ENCODE measurements around the gene FAM240B.

DNA sequence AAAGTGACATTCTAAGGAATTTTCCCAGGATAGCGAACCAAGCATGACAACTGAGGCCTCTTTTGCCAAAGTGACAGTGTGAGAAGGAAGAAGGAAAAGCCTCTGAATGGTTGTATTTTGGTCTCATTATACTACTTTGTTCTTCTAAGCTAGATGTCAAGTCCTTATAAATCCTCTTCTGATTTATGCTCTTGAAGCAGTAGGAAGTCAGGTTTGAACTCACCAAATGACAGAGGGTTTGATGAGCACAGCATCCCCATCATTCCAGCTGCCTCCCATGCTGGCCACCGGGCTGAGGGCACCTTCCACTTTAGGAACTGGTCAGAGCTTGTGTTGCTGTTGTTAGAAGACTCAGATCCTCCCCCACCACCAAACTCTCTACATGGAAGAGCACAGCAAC lies 44.1 kb downstream of the FAM240B start:
- TF ChIP-seq ZNF239 (CRISPR knock-in tag; IDR thresholded peaks at IDR 0.05): no peak
- TF ChIP-seq, protein P1, sequence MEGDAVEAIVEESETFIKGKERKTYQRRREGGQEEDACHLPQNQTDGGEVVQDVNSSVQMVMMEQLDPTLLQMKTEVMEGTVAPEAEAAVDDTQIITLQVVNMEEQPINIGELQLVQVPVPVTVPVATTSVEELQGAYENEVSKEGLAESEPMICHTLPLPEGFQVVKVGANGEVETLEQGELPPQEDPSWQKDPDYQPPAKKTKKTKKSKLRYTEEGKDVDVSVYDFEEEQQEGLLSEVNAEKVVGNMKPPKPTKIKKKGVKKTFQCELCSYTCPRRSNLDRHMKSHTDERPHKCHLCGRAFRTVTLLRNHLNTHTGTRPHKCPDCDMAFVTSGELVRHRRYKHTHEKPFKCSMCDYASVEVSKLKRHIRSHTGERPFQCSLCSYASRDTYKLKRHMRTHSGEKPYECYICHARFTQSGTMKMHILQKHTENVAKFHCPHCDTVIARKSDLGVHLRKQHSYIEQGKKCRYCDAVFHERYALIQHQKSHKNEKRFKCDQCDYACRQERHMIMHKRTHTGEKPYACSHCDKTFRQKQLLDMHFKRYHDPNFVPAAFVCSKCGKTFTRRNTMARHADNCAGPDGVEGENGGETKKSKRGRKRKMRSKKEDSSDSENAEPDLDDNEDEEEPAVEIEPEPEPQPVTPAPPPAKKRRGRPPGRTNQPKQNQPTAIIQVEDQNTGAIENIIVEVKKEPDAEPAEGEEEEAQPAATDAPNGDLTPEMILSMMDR (IDR thresholded peaks at IDR 0.05 in 2 of 3, conservative IDR thresholded peaks at IDR 0.05 in 1 of 3; ENCODE audit: insufficient read depth in 2 of 3, low read depth in 1 of 3, low read length in 3 of 3): no peak

Measured in K562 (cell line).